ENCODE results near the gene FAM228B. TPM values are rescaled to one million over a fixed set of nuclear protein-coding genes. Genes with fewer than 3 reads are reported as not detected.

FAM228B gene
- total RNA-seq, 1 donor from 2014 or later: 12.9 TPM

- no peak for DNase-seq (ENCODE audit: low read depth)
- no peak overlapping the region for H3K4me3 ChIP-seq (ENCODE audit: low read depth, low read length)
- H3K36me3 ChIP-seq (ENCODE audit: control insufficient read depth, insufficient read depth, low read length): no peaks in the 10 kb centered on the region
- H3K27me3 ChIP-seq (ENCODE audit: control insufficient read depth, insufficient read depth, low read length): no peaks in the 10 kb centered on the region
- TF ChIP-seq, protein P1, sequence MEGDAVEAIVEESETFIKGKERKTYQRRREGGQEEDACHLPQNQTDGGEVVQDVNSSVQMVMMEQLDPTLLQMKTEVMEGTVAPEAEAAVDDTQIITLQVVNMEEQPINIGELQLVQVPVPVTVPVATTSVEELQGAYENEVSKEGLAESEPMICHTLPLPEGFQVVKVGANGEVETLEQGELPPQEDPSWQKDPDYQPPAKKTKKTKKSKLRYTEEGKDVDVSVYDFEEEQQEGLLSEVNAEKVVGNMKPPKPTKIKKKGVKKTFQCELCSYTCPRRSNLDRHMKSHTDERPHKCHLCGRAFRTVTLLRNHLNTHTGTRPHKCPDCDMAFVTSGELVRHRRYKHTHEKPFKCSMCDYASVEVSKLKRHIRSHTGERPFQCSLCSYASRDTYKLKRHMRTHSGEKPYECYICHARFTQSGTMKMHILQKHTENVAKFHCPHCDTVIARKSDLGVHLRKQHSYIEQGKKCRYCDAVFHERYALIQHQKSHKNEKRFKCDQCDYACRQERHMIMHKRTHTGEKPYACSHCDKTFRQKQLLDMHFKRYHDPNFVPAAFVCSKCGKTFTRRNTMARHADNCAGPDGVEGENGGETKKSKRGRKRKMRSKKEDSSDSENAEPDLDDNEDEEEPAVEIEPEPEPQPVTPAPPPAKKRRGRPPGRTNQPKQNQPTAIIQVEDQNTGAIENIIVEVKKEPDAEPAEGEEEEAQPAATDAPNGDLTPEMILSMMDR (IDR thresholded peaks at IDR 0.05; ENCODE audit: insufficient read depth, low read length, poor library complexity, severe bottlenecking): no peak
Measured at GRCh38 chr2:24159708-24160107, 36.4 kb downstream of the FAM228B start.

GRCh38 chr2:24160761-24161160, 37.5 kb downstream of the FAM228B start:
- Histone ChIP-seq H3K27me3 (ENCODE audit: control insufficient read depth, insufficient read depth, low read length) (no peaks in the 10 kb centered on the region), H3K4me3 (ENCODE audit: low read depth, low read length) (no peak overlapping the region), H3K36me3 (ENCODE audit: control insufficient read depth, insufficient read depth, low read length) (no peaks in the 10 kb centered on the region)
- DNase-seq (ENCODE audit: low read depth): no peak
- TF ChIP-seq, protein P1 (IDR thresholded peaks at IDR 0.05; ENCODE audit: insufficient read depth, low read length, poor library complexity, severe bottlenecking): no peak

DNA sequence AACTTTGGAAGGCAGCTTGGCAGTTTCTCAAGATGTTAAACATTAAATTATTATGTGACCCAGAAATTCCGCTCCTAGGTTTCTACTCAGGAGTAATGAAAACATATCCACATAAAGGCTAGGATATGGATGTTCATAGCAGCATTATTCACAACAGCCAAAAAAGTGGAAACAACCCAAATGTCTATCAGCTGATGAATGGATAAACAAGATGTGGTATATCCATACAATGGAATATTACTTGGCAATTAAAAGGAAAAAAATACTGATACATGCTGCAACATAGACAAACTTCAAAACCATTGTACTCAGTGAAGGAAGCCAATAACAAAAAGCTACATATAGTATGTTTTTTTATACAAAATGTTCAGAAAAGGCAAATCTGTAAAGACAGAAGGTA, 39.2 kb downstream of the FAM228B start:
- no peaks in the 10 kb centered on the region for H3K36me3 ChIP-seq (ENCODE audit: control insufficient read depth, insufficient read depth, low read length)
- TF ChIP-seq, protein P1 (IDR thresholded peaks at IDR 0.05; ENCODE audit: insufficient read depth, low read length, poor library complexity, severe bottlenecking): no peak
- no peak for DNase-seq (ENCODE audit: low read depth)
- H3K27me3 ChIP-seq (ENCODE audit: control insufficient read depth, insufficient read depth, low read length): no peaks in the 10 kb centered on the region
- H3K4me3 ChIP-seq (ENCODE audit: low read depth, low read length): no peak overlapping the region

DNA sequence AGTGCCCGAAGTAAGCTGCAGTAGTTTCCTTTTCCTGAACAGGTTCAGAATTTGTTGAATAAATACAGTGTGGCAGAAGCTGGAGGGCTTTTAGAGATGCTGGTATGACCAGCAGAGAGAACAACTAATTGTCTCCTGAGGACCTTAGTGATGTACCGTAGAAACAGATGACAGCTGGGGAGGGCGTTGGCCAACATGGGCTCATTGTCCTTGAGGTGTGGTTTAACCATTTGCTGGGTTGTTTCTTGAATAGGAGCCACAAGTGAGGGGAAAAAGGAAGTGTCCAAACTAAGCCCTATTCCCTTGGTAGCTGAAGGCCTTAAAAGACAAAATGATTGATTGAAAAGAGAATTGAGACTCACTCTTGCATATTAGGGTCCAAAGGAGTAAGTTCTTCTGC, 39.9 kb downstream of the FAM228B start:
- Histone ChIP-seq H3K4me3 (ENCODE audit: low read depth, low read length) (no peak overlapping the region), H3K27me3 (ENCODE audit: control insufficient read depth, insufficient read depth, low read length) (no peaks in the 10 kb centered on the region), H3K36me3 (ENCODE audit: control insufficient read depth, insufficient read depth, low read length) (no peaks in the 10 kb centered on the region)
- no peak for DNase-seq (ENCODE audit: low read depth)
- TF ChIP-seq, protein P1 (IDR thresholded peaks at IDR 0.05; ENCODE audit: insufficient read depth, low read length, poor library complexity, severe bottlenecking): no peak

DNA sequence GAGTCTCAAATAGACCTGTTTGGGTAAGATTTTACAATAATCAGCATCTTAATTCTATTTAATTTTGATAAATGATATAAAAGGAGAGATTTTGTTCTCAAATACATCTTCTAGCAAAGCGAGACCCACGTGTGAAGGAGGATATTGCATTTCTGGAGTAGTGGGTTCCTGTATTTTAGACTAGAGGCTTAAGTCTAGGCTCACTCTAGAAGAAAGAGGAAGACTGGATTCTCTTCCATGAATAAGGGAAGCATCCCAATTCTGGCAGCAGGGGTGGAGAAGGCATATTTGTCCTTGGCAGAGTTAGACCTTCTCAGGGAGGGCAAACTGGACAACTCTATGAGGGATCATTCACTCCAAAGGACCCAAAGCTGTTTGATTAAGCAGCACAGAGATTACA, 40.3 kb downstream of the FAM228B start:
- TF ChIP-seq, protein P1 (IDR thresholded peaks at IDR 0.05; ENCODE audit: insufficient read depth, low read length, poor library complexity, severe bottlenecking): no peak
- DNase-seq (ENCODE audit: low read depth): no peak
- Histone ChIP-seq H3K4me3 (ENCODE audit: low read depth, low read length) (no peak overlapping the region), H3K27me3 (ENCODE audit: control insufficient read depth, insufficient read depth, low read length) (no peaks in the 10 kb centered on the region), H3K36me3 (ENCODE audit: control insufficient read depth, insufficient read depth, low read length) (no peaks in the 10 kb centered on the region)

- no peak for DNase-seq (ENCODE audit: low read depth)
Measured at GRCh38 chr2:24164416-24164973, 41.2 kb downstream of the FAM228B start.

More at GRCh38 chr2:24164416-24164973, 41.2 kb downstream of the FAM228B start:
- Histone ChIP-seq H3K27me3 (ENCODE audit: control insufficient read depth, insufficient read depth, low read length) (no peaks in the 10 kb centered on the region), H3K4me3 (ENCODE audit: low read depth, low read length) (no peak overlapping the region), H3K36me3 (ENCODE audit: control insufficient read depth, insufficient read depth, low read length) (no peaks in the 10 kb centered on the region)
- TF ChIP-seq, protein P1 (IDR thresholded peaks at IDR 0.05; ENCODE audit: insufficient read depth, low read length, poor library complexity, severe bottlenecking): peak; percentile 75

All from kidney epithelial cell (primary cell).